ENCODE measurements around the gene UBL4A. TPM values are rescaled to one million over a fixed set of nuclear protein-coding genes. Genes with fewer than 3 reads are reported as not detected.

Gene UBL4A
- polyA plus RNA-seq, 1 donor (not counting 4 experiments of a cell fraction or from before 2014, with no cell fraction given), result 15.2 TPM

DNA sequence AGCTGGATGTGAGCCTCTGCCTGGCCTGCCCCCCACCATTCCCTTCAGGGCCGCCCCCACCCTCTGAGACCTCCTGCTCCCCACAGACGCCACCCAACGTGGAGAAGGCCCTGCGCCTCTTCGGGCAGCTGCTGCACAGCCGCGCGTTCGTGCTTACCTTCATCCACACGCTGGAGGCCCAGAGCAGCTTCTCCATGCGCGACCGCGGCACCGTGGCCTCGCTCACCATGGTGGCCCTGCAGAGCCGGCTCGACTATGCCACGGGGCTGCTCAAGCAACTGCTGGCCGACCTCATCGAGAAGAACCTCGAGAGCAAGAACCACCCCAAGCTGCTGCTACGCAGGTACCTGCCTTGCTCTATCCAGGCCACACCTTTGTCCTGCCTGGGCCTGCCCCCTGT, 18.2 kb downstream of the UBL4A start:
- no peak overlapping the region for H2AFZ ChIP-seq (ENCODE audit: control insufficient read depth, low read length)
- no peaks in the 10 kb centered on the region for H3K9me1 ChIP-seq (ENCODE audit: control insufficient read depth, extremely low read depth, insufficient read depth, low read length)
- no peak overlapping the region for H3K4me3 ChIP-seq (ENCODE audit: control insufficient read depth in 2 of 3, extremely low read depth in 1 of 3, insufficient read depth in 2 of 3, low read depth in 1 of 3, low read length in 3 of 3)
- DNase-seq (ENCODE audit: low read depth, low spot score), result no peak
- H3K27me3 ChIP-seq (ENCODE audit: control insufficient read depth, extremely low read depth, insufficient read depth, low read length), result no peaks in the 10 kb centered on the region
- H3K4me1 ChIP-seq (ENCODE audit: control insufficient read depth, extremely low read depth, insufficient read depth, low read length), result no peaks in the 10 kb centered on the region
- TF ChIP-seq, protein P1, sequence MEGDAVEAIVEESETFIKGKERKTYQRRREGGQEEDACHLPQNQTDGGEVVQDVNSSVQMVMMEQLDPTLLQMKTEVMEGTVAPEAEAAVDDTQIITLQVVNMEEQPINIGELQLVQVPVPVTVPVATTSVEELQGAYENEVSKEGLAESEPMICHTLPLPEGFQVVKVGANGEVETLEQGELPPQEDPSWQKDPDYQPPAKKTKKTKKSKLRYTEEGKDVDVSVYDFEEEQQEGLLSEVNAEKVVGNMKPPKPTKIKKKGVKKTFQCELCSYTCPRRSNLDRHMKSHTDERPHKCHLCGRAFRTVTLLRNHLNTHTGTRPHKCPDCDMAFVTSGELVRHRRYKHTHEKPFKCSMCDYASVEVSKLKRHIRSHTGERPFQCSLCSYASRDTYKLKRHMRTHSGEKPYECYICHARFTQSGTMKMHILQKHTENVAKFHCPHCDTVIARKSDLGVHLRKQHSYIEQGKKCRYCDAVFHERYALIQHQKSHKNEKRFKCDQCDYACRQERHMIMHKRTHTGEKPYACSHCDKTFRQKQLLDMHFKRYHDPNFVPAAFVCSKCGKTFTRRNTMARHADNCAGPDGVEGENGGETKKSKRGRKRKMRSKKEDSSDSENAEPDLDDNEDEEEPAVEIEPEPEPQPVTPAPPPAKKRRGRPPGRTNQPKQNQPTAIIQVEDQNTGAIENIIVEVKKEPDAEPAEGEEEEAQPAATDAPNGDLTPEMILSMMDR (optimal IDR thresholded peaks at IDR 0.05 in 1 of 3, IDR thresholded peaks at IDR 0.05 in 1 of 3, conservative IDR thresholded peaks at IDR 0.05 in 1 of 3; ENCODE audit: extremely low read depth in 1 of 3, insufficient read depth in 2 of 3, low read length in 3 of 3), result no peak
- TF ChIP-seq EZH2 (IDR thresholded peaks at IDR 0.05; ENCODE audit: low read length), result no peak
- H4K20me1 ChIP-seq (ENCODE audit: control insufficient read depth, extremely low read depth, insufficient read depth, low read length), result no peaks in the 10 kb centered on the region
- H3K9ac ChIP-seq (ENCODE audit: control insufficient read depth, extremely low read depth, insufficient read depth, low read length), result no peak overlapping the region
- H3K79me2 ChIP-seq (ENCODE audit: control insufficient read depth, insufficient read depth, low read length), result no peaks in the 10 kb centered on the region
- H3K27ac ChIP-seq (ENCODE audit: control insufficient read depth, insufficient read depth, low read length), result no peak overlapping the region
- H3K4me2 ChIP-seq (ENCODE audit: control insufficient read depth, extremely low read depth, insufficient read depth, low read depth, low read length), result no peak overlapping the region
- no peak for FAIRE-seq
- H3K9me3 ChIP-seq (ENCODE audit: control insufficient read depth, low read depth, low read length), result peaks cover 2% of the 10 kb centered on the region
- peaks cover 0 to 5% of the 10 kb centered on the region in 2 experiments for H3K36me3 ChIP-seq (ENCODE audit: control insufficient read depth in 2 of 2, extremely low read depth in 1 of 2, insufficient read depth in 2 of 2, low read length in 2 of 2)
- dilution Hi-C loops (cut with MboI; ENCODE audit: extremely low pct_ligation_motif_present, low sequenced_read_pairs), result no loop called here

DNA sequence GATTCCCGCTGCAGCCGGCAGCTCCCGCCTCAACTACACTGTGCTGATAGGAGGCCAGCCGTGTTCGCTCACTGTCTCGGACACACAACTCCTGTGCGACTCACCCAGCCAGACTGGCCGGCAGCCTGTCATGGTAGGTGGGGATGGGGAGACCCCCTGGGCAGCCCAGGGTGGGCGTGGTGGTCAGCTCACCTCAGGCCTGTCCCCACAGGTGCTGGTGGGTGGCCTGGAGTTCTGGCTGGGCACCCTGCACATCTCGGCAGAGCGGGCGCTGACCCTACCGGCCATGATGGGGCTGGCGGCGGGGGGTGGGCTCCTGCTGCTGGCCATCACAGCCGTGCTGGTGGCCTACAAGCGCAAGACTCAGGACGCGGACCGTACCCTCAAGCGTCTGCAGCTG, 18.9 kb downstream of the UBL4A start:
- Histone ChIP-seq H3K9me1 (ENCODE audit: control insufficient read depth, extremely low read depth, insufficient read depth, low read length) (no peaks in the 10 kb centered on the region), H3K27me3 (ENCODE audit: control insufficient read depth, extremely low read depth, insufficient read depth, low read length) (no peaks in the 10 kb centered on the region), H3K4me2 (ENCODE audit: control insufficient read depth, extremely low read depth, insufficient read depth, low read depth, low read length) (no peak overlapping the region), H2AFZ (ENCODE audit: control insufficient read depth, low read length) (no peak overlapping the region), H3K9me3 (ENCODE audit: control insufficient read depth, low read depth, low read length) (peaks cover 2% of the 10 kb centered on the region), H3K4me3 (ENCODE audit: control insufficient read depth in 2 of 3, extremely low read depth in 1 of 3, insufficient read depth in 2 of 3, low read depth in 1 of 3, low read length in 3 of 3) (no peak overlapping the region), H3K4me1 (ENCODE audit: control insufficient read depth, extremely low read depth, insufficient read depth, low read length) (no peaks in the 10 kb centered on the region), H3K9ac (ENCODE audit: control insufficient read depth, extremely low read depth, insufficient read depth, low read length) (no peak overlapping the region), H3K36me3 (ENCODE audit: control insufficient read depth in 2 of 2, extremely low read depth in 1 of 2, insufficient read depth in 2 of 2, low read length in 2 of 2) (peaks cover 0 to 5% of the 10 kb centered on the region in 2 experiments), H3K79me2 (ENCODE audit: control insufficient read depth, insufficient read depth, low read length) (no peaks in the 10 kb centered on the region), H4K20me1 (ENCODE audit: control insufficient read depth, extremely low read depth, insufficient read depth, low read length) (no peaks in the 10 kb centered on the region), H3K27ac (ENCODE audit: control insufficient read depth, insufficient read depth, low read length) (no peak overlapping the region)
- DNase-seq (ENCODE audit: low read depth, low spot score) (no peak), FAIRE-seq (no peak)
- TF ChIP-seq, protein P1 (optimal IDR thresholded peaks at IDR 0.05 in 1 of 3, IDR thresholded peaks at IDR 0.05 in 1 of 3, conservative IDR thresholded peaks at IDR 0.05 in 1 of 3; ENCODE audit: extremely low read depth in 1 of 3, insufficient read depth in 2 of 3, low read length in 3 of 3), result no peak
- no peak for TF ChIP-seq EZH2 (IDR thresholded peaks at IDR 0.05; ENCODE audit: low read length)
- dilution Hi-C loops (cut with MboI; ENCODE audit: extremely low pct_ligation_motif_present, low sequenced_read_pairs), result no loop called here

Measured in keratinocyte (primary cell).